Memory B cell (primary cell): ENCODE results near the gene SRGAP1.

ENCODE experiments used
- ATAC-seq: fragments of 150-1000 bp; cut with Tn5 transposase; 2 replicates; pipeline ENCODE4 v1.10.0; 2021; ENCODE audit warnings: low read depth, mild to moderate bottlenecking, moderate library complexity
- DNase-seq, 2 donors: peaks; one replicate each; pipeline ENCODE4 v3.0.0; 2022; ENCODE audit warnings: low spot score in 2 of 2
- H3K27ac Mint-ChIP-seq: one replicate; pipeline ENCODE4 v1.8.0; 2022; ENCODE audit warnings: mild to moderate bottlenecking, moderate library complexity, mixed read lengths
- H3K27me3 Mint-ChIP-seq: one replicate; pipeline ENCODE4 v1.8.0; 2022; ENCODE audit warnings: mixed read lengths
- H3K36me3 Mint-ChIP-seq: one replicate; pipeline ENCODE4 v1.8.0; 2022; ENCODE audit warnings: mild to moderate bottlenecking, mixed read lengths
- H3K4me1 Mint-ChIP-seq: one replicate; pipeline ENCODE4 v1.8.0; 2022; ENCODE audit warnings: mixed read lengths
- H3K4me3 Mint-ChIP-seq: one replicate; pipeline ENCODE4 v1.8.0; 2022; ENCODE audit warnings: mild to moderate bottlenecking, moderate library complexity, mixed read lengths
- H3K9me3 Mint-ChIP-seq: one replicate; pipeline ENCODE4 v1.8.0; 2022; ENCODE audit warnings: mixed read lengths

Gene SRGAP1

DNA sequence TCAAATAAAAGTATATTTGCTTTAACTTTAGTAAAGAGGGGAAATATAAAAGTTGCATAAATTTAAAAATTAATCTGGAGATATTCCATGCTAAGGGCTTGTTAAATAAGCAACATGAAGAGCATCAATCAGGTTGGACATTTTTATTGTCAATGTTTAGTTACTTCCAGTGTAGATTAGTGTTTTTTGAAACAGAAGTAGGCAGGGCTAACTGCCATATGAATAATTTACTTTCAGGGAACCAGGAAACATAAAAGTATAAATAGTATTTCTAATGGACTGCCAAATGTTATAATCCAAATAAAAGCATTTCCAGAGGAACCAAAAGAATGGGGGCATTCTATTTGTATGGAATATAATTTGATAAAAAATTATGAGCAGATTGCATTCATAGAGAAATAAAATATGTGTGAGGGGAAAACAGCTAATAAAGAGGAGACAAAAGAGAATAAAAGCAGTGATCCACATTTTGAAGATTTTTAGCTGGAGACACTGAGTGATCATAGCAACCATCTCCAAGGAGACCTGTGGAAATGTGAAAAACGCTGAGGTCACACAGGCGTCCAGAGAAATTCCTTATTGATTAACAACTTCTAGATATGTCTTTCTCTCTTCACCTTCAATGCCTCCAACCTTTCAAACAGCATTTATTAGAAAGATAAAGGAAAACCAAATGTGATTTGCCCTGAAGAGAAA is 70.8 kb downstream of the SRGAP1 start:
- Mint-ChIP-seq H3K27me3 (peaks cover 2% of the 10 kb centered on the region), H3K4me1 (peaks cover 6% of the 10 kb centered on the region)
- no peak for ATAC-seq

GRCh38 chr12:63916561-63917476 is 72.3 kb downstream of the SRGAP1 start:
- Mint-ChIP-seq H3K4me3 (no peak overlapping the region), H3K9me3 (no peaks in the 10 kb centered on the region), H3K4me1 (peaks cover 6% of the 10 kb centered on the region), H3K27me3 (peaks cover 2% of the 10 kb centered on the region), H3K36me3 (no peaks in the 10 kb centered on the region), H3K27ac (no peak overlapping the region)
- ATAC-seq (no peak), DNase-seq (no peak)

More for the DNA sequence above, 70.8 kb downstream of the SRGAP1 start:
- Mint-ChIP-seq H3K27ac (no peak overlapping the region), H3K9me3 (no peaks in the 10 kb centered on the region), H3K36me3 (no peaks in the 10 kb centered on the region), H3K4me3 (no peak overlapping the region)
- DNase-seq: no peak

GRCh38 chr12:63917477-63917862 is 73.0 kb downstream of the SRGAP1 start:
- no peak overlapping the region for H3K4me3 Mint-ChIP-seq
- ATAC-seq (no peak), DNase-seq (no peak)
- no peaks in the 10 kb centered on the region for H3K9me3 Mint-ChIP-seq
- H3K27ac Mint-ChIP-seq: no peak overlapping the region
- no peaks in the 10 kb centered on the region for H3K36me3 Mint-ChIP-seq
- H3K27me3 Mint-ChIP-seq: peaks cover 2% of the 10 kb centered on the region
- H3K4me1 Mint-ChIP-seq: peaks cover 6% of the 10 kb centered on the region

DNA sequence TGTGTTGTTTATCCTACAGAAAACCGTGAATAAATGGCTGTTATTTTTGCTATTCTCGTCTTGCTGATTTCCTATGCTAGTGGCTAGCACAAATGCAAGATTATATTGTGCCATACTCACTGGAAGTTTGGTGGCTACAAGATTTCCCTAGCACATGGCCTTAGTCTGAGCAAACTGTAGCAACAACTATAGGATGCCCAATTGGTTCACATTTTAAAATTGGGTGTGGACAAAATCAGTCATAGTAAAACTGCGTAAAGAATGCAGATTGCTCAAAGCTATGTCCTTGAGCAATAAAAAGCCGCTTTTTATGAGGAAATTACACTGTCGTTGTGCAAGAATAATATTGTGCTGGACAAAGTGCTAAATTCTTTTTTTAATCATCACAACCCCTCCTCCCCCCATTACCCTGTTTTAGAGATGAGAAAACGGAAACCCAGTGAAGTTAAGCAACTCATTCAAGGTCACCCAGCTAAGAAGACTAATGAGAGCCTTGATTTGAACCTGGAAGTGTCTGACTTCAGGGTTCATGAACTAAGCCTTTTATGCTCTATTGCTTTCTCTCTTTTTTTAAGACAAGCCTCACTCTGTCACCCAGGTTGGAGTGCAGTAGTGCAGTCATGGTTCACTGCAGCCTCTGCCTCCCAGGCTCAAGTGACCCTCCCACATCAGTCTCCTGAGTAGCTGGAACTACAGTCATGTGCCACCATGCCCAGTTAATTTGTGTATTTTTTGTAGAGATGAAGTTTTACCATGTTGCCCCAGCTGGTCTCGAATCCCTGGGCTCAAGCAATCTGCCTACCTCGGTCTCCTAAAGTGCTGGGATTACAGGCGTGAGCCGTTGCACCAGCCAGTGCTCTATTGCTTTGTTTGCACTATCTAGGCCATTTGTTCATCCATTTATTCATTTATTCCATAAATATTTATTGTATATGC is 73.6 kb downstream of the SRGAP1 start:
- no peak overlapping the region for H3K4me3 Mint-ChIP-seq
- H3K9me3 Mint-ChIP-seq: no peaks in the 10 kb centered on the region
- no peaks in the 10 kb centered on the region for H3K36me3 Mint-ChIP-seq
- ATAC-seq: no peak
- H3K27me3 Mint-ChIP-seq: peaks cover 2% of the 10 kb centered on the region
- peaks cover 6% of the 10 kb centered on the region for H3K4me1 Mint-ChIP-seq
- H3K27ac Mint-ChIP-seq: no peak overlapping the region
- no peak for DNase-seq

- DNase-seq (no peak), ATAC-seq (no peak)
- H3K4me3 Mint-ChIP-seq: no peak overlapping the region
- peaks cover 6% of the 10 kb centered on the region for H3K4me1 Mint-ChIP-seq
- peaks cover 2% of the 10 kb centered on the region for H3K27me3 Mint-ChIP-seq
- H3K27ac Mint-ChIP-seq: no peak overlapping the region
- H3K36me3 Mint-ChIP-seq: no peaks in the 10 kb centered on the region
- no peaks in the 10 kb centered on the region for H3K9me3 Mint-ChIP-seq
Measured at GRCh38 chr12:63918800-63919300, 74.3 kb downstream of the SRGAP1 start.

DNA sequence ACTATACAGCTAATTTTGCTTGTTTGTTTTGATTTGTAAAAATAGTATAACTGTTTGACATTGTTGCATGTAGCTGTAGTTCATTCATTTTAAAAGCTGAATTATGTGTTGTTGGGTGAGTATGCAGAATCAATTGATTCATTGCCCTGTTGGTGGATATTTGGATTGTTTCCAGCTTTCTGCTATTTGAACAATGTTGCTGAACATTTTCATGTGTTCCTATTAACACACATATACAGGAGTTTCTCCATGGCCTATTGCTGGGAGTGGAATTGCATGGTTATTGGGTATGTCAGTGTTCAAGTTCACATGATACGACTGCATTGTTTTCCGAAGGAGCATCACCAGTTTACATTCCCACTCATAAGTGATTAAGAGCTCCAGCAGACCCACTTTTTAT is 75.3 kb downstream of the SRGAP1 start:
- Mint-ChIP-seq H3K9me3 (no peaks in the 10 kb centered on the region), H3K27ac (no peak overlapping the region), H3K4me3 (no peak overlapping the region), H3K36me3 (no peaks in the 10 kb centered on the region), H3K27me3 (peaks cover 2% of the 10 kb centered on the region), H3K4me1 (peaks cover 6% of the 10 kb centered on the region)
- DNase-seq (no peak), ATAC-seq (no peak)

DNA sequence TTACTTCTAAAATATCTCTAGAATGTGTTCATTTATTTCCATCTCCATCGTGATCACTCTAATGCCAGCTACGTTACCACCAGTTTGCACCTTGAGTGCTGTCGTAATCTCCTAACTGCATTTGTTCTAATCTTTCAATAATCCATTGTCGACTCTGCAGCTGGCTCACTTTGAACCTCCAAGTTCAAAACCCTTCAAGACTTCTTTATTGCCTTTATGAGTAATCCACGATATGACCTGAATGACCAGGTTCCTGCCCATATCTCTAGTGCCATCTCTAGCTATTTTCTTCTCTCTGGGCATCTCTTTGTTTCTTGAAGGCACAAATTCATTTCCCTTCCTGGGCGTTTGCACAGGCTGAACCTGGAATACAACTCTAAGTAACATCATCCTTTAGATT is 76.7 kb downstream of the SRGAP1 start:
- Mint-ChIP-seq H3K4me3 (no peak overlapping the region), H3K27ac (no peak overlapping the region), H3K27me3 (peaks cover 2% of the 10 kb centered on the region), H3K4me1 (peaks cover 6% of the 10 kb centered on the region), H3K9me3 (no peaks in the 10 kb centered on the region), H3K36me3 (no peaks in the 10 kb centered on the region)
- no peak for ATAC-seq
- no peak for DNase-seq

GRCh38 chr12:63922474-63922873 is 78.0 kb downstream of the SRGAP1 start:
- peaks cover 2% of the 10 kb centered on the region for H3K27me3 Mint-ChIP-seq
- H3K4me1 Mint-ChIP-seq: no peaks in the 10 kb centered on the region
- H3K9me3 Mint-ChIP-seq: no peaks in the 10 kb centered on the region
- no peak for ATAC-seq
- no peaks in the 10 kb centered on the region for H3K36me3 Mint-ChIP-seq
- H3K27ac Mint-ChIP-seq: no peak overlapping the region
- DNase-seq: no peak
- no peak overlapping the region for H3K4me3 Mint-ChIP-seq

- no peak overlapping the region for H3K4me3 Mint-ChIP-seq
- no peaks in the 10 kb centered on the region for H3K4me1 Mint-ChIP-seq
- H3K36me3 Mint-ChIP-seq: no peaks in the 10 kb centered on the region
- no peak for ATAC-seq
- H3K27ac Mint-ChIP-seq: no peak overlapping the region
- DNase-seq: no peak
- H3K9me3 Mint-ChIP-seq: no peaks in the 10 kb centered on the region
- peaks cover 2% of the 10 kb centered on the region for H3K27me3 Mint-ChIP-seq
Measured at GRCh38 chr12:63924781-63925180, 80.3 kb downstream of the SRGAP1 start.

- no peak for ATAC-seq
- DNase-seq: no peak
Measured at GRCh38 chr12:63927511-63927910, 83.0 kb downstream of the SRGAP1 start.

GRCh38 chr12:63928305-63928704 is 83.8 kb downstream of the SRGAP1 start:
- Mint-ChIP-seq H3K4me1 (no peaks in the 10 kb centered on the region), H3K27me3 (no peaks in the 10 kb centered on the region), H3K36me3 (no peaks in the 10 kb centered on the region), H3K4me3 (no peak overlapping the region), H3K27ac (no peak overlapping the region), H3K9me3 (no peaks in the 10 kb centered on the region)
- no peak for DNase-seq
- no peak for ATAC-seq

More at GRCh38 chr12:63927511-63927910, 83.0 kb downstream of the SRGAP1 start:
- no peak overlapping the region for H3K4me3 Mint-ChIP-seq
- no peaks in the 10 kb centered on the region for H3K4me1 Mint-ChIP-seq
- H3K36me3 Mint-ChIP-seq: no peaks in the 10 kb centered on the region
- H3K27ac Mint-ChIP-seq: no peak overlapping the region
- H3K27me3 Mint-ChIP-seq: no peaks in the 10 kb centered on the region
- H3K9me3 Mint-ChIP-seq: no peaks in the 10 kb centered on the region

- H3K36me3 Mint-ChIP-seq: no peaks in the 10 kb centered on the region
- ATAC-seq (no peak), DNase-seq (no peak)
- no peaks in the 10 kb centered on the region for H3K9me3 Mint-ChIP-seq
- H3K4me1 Mint-ChIP-seq: no peaks in the 10 kb centered on the region
- no peak overlapping the region for H3K4me3 Mint-ChIP-seq
- no peak overlapping the region for H3K27ac Mint-ChIP-seq
- H3K27me3 Mint-ChIP-seq: no peaks in the 10 kb centered on the region
Measured at GRCh38 chr12:63929426-63929825, 84.9 kb downstream of the SRGAP1 start.

DNA sequence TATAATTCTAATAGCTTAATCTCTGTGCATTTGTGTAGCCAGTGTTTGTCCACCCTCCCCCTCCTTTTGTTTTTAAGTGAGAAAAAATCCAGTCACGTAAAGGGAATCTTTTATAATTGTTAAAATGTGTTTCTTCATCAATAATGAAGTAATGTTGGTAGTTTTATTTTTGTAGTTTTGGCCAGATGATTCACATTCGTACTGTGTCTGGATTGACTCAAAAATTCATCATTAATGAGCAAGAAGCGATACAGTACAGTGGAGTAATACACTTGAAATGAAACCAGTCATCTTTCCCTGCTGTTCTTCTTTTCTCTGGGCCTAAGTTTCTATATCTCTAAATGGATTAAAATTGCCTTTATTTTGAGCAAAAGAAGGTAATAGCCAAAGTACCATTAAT is 86.5 kb downstream of the SRGAP1 start:
- ATAC-seq (no peak), DNase-seq (no peak)
- H3K4me1 Mint-ChIP-seq: no peaks in the 10 kb centered on the region
- no peak overlapping the region for H3K4me3 Mint-ChIP-seq
- H3K36me3 Mint-ChIP-seq: no peaks in the 10 kb centered on the region
- H3K9me3 Mint-ChIP-seq: no peaks in the 10 kb centered on the region
- no peaks in the 10 kb centered on the region for H3K27me3 Mint-ChIP-seq
- H3K27ac Mint-ChIP-seq: no peak overlapping the region
